Muscle layer of duodenum (tissue), 2 donors: Measurements from ENCODE around the gene CIB4.
"Not testable (repeated sequence)": the region's sequence is repeated elsewhere in the genome, so short reads cannot be mapped to it uniquely, and the experiment has no call there.

Source experiments
- H3K27ac ChIP-seq: one replicate; pipeline ENCODE4 v1.7.0; 2013; ENCODE audit warnings: mild to moderate bottlenecking, low read length
- H3K27me3 ChIP-seq: one replicate; pipeline ENCODE4 v1.7.0; 2013; ENCODE audit warnings: low read depth, mild to moderate bottlenecking, control low read depth, low read length
- H3K36me3 ChIP-seq, 2 donors: one replicate each; pipeline ENCODE4 v1.7.0; 2013; ENCODE audit warnings: low read length in 2 of 2, control low read depth in 1 of 2, mild to moderate bottlenecking in 1 of 2; ENCODE audit not compliant: insufficient read depth in 2 of 2, control insufficient read depth in 1 of 2
- H3K4me1 ChIP-seq, 2 donors: one replicate each; pipeline ENCODE4 v1.7.0; 2013; ENCODE audit warnings: low read length in 2 of 2, mild to moderate bottlenecking in 2 of 2, control low read depth in 1 of 2, moderate library complexity in 1 of 2; ENCODE audit not compliant: insufficient read depth in 2 of 2, control insufficient read depth in 1 of 2
- H3K4me3 ChIP-seq, 2 donors: one replicate each; pipeline ENCODE4 v1.7.0; 2013; ENCODE audit warnings: low read length in 2 of 2, low read depth in 1 of 2, mild to moderate bottlenecking in 1 of 2
- H3K9me3 ChIP-seq, 2 donors: one replicate each; pipeline ENCODE4 v1.7.0; 2013; ENCODE audit warnings: low read length in 2 of 2, control low read depth in 1 of 2, mild to moderate bottlenecking in 1 of 2; ENCODE audit not compliant: control insufficient read depth in 1 of 2
- donor health status: healthy.

Gene CIB4

DNA sequence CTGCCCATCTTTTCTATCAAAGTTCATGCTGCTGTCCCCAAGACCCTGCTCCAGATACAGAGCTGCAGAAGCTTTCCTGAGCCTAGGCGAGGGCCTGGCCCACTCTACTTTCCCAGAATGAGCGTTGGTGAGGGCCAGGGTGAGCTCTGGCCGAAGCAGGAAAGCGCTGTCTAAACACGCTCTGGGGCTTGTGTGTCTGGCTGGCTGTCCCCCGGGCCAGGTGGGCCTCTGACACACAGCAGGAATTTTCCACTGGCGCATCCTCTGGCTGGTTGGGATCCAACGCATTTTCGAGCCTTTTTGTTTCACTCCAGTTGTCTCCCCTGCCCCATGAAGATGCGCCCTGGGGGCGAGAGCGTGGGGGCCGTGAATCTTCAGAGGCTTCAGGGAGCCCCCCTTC is 33.6 kb upstream of the CIB4 start:
- Histone ChIP-seq H3K27ac (no peak overlapping the region), H3K27me3 (no peaks in the 10 kb centered on the region), H3K9me3 (no peaks in the 10 kb centered on the region)

DNA sequence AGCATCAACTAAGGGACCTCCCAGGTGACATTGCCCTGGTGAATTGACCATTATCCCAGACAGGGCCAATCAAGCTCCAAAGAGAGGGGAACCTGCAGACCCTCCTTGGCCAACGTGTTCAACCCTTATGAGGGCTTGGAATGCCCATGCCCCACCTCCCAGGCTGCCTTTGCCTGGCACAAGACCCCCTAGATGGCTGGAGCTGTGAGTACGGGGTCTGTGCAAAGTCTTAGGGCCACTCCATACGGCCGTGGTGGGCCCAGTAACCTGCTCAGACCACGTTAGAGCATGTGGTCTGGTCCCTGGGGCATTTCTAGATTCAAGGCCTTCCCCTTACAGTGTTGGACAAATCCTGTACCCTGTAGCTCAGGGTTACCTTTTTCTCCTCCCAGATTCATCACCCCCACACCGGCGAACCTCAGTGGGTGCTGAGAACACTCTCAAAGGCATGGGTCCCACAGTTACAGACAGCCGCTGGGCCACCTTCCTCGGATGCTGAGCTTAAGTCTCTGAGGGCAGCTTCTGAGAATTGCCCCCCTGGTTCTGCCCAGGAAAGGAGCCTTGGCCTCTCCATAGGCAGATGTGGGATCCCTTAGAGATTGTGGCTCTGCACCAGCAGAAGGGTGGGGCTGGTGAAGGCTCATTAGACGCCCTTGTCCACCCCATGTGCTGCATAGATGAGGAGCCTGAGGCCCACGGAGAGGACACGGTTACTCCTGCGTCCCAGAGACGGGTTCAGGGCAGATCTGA is 33.0 kb upstream of the CIB4 start:
- Histone ChIP-seq H3K4me1 (no peaks in the 10 kb centered on the region), H3K9me3 (no peaks in the 10 kb centered on the region), H3K4me3 (no peak overlapping the region), H3K27me3 (no peaks in the 10 kb centered on the region), H3K36me3 (no peaks in the 10 kb centered on the region), H3K27ac (no peak overlapping the region)

More for the DNA sequence above, 33.6 kb upstream of the CIB4 start:
- Histone ChIP-seq H3K4me3 (no peak overlapping the region), H3K4me1 (no peaks in the 10 kb centered on the region), H3K36me3 (no peaks in the 10 kb centered on the region)

DNA sequence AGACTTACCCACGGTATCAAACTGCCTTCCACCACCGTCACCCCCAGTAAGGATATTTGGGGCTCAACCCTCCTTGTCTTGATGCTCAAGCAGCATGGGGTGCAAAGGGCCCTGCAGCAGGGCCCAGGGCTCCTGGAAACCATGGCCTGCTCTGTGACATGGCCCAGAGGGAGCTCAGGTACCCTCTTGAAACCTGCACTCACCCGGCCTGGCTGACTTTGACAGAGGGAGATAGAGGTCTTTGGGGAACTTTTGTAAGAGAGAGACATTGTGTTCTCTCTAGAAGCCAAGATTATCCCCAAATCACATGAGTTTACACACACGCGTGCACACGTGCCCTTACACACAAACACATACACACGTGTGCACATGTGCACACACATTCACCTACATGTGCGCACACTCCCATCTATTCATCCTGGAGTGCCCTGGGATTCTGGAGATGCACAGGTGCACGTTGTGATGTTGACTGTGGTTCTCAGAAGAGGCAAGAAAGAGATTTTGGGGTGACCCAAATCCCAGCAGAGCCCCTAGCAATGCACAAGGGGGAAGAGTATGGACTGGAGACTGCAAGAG is 31.7 kb upstream of the CIB4 start:
- Histone ChIP-seq H3K27ac (no peak overlapping the region), H3K9me3 (no peaks in the 10 kb centered on the region), H3K4me3 (no peak overlapping the region), H3K27me3 (no peaks in the 10 kb centered on the region), H3K4me1 (no peaks in the 10 kb centered on the region), H3K36me3 (no peaks in the 10 kb centered on the region)

DNA sequence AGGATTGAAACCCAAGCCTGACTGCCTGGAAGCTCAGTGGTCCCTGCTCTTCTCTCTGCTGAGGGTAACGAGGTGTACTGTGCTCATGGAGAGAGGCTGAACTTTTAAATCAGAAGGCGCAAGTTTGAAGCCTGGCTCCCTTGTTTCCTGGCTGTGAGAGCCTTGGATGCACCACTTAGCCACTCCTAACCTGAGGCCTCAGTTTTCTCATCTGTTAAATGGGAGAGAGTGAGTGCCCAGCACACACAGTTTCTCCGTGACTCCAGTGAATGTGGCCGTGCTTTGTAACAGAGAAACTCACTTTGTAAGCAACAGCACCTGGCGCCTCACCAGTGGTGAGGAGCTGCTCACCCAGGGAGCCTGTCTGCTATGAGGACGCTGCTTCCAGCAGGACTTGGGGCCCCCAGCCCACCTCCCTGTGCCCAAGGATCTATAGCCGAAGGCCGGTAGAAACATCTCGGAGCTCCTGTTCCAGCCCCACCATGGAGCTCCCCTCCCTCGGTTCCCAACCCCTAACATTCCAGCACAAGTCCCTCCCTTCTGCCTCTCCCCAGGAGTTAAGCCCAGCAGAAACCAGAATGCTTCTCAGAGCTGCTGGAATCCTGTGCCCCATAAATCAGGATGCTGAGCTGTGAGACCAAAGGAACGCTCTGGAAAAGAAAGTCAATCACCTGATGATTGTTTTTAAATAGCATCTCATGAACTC is 31.1 kb upstream of the CIB4 start:
- no peaks in the 10 kb centered on the region for H3K4me1 ChIP-seq
- no peak overlapping the region for H3K27ac ChIP-seq
- H3K9me3 ChIP-seq, result no peaks in the 10 kb centered on the region
- H3K4me3 ChIP-seq, result no peak overlapping the region
- no peaks in the 10 kb centered on the region for H3K36me3 ChIP-seq
- H3K27me3 ChIP-seq, result no peaks in the 10 kb centered on the region

DNA sequence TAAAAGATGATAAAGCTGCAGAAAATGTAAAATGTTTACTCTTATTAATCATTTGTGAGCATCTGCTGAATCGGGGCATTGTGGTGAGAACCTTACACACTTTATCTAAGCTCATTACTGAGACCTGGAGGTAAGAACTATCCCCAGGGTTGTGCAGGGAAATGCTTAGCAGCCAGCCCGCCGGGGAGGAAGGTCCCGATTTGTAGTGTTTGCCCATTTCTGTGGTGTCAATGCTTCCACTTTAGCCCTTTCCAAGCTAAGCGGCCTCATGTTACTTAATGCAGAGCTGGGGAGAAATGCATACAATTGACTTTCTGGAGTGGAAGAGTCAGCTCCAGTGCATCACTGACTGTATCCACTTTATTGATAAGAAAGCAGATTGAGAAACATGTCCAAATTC is 30.5 kb upstream of the CIB4 start:
- no peaks in the 10 kb centered on the region for H3K4me1 ChIP-seq
- H3K27me3 ChIP-seq, result no peaks in the 10 kb centered on the region
- H3K36me3 ChIP-seq, result no peaks in the 10 kb centered on the region
- no peaks in the 10 kb centered on the region for H3K9me3 ChIP-seq
- H3K27ac ChIP-seq, result no peak overlapping the region
- H3K4me3 ChIP-seq, result no peak overlapping the region

DNA sequence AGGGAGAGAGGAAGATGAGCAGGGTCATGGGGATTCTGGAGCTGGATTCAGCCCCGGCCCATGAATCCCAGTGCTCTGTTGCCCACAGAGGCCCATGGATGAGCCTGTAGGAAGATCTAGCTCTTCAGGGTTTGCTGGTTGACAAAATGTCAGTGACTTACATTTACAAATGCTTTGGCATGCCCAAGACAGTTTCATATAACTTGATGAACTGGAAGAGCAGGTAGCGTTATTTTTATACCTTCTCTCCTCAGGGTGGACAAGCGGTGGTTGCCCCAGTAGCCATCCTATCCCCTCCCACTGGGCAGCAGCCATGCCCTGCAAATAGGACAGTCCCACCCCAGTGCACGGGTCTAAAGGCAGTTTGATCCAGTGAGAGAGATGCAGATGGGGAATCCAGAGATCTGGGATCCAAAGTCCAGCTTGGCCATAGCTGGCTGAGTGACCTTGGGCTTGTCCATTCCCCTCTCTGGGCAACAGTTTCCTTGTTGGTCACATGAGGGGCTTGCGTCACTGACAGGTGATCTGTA is 29.8 kb upstream of the CIB4 start:
- Histone ChIP-seq H3K4me3 (no peak overlapping the region), H3K9me3 (no peaks in the 10 kb centered on the region), H3K27ac (no peak overlapping the region), H3K36me3 (no peaks in the 10 kb centered on the region), H3K4me1 (no peaks in the 10 kb centered on the region), H3K27me3 (no peaks in the 10 kb centered on the region)

DNA sequence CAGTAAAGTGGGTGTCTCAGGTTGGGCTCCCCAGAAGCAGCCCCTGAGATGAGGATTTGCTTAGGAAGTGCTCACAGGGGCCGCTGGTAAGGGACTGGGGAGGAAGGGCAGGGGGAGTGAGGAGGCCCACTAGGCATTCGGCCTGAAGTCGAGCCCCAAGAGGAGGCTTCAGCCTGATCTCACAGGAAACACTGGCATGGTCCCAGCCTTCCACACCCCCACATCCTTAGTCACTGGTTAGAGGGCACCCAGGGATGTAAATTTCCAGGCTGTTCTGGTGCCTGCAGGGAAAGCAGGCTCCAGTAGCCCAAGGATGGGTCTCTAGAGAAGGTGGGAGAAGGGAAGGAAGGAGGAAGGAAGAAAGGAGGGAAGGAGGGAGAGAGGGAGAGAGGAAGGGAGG is 29.0 kb upstream of the CIB4 start:
- Histone ChIP-seq H3K36me3 (no peaks in the 10 kb centered on the region), H3K27me3 (no peaks in the 10 kb centered on the region), H3K4me3 (no peak overlapping the region), H3K27ac (no peak overlapping the region), H3K9me3 (no peaks in the 10 kb centered on the region), H3K4me1 (no peaks in the 10 kb centered on the region)

DNA sequence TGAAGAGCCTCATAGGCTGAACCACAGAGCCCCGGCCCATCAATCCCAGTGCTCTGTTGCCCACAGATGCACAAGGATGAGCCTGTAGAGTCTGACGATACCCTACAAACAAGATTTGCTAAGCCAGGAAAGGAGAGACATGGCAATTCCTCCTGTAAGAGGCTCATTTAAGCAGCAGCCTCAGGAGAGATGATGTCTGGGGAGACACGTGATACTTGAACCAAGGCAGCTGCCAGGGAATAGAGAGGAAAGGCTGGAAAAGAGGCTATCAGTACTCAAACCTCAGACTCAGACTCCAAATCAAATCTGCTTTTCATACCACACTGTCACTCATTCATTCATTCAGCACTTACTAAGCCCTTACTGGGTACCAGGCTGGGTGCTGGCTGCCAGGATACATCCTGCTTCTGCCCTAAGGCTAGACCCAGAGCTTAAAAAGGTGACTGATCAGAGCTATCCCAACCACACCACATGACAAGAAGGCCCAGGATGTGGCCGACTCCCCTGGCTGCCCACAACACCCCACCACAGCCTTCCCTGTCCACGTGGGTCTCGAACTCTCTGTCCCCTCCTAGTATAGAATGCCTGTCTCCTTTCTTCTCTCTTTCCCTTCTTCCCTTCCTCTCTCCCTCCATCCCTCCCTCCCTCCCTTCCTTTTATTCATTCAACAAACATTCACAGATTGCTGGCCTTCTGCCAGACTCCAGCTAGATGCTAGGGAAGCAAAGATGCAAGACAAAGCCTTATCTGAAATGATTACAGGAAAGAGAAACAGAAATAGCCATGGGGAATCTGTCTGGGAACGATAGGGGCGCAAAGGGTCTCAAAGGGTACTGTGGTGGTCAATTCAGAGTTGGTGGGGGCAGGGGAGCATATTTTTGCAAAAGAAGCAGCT is 27.9 kb upstream of the CIB4 start:
- no peak overlapping the region for H3K4me3 ChIP-seq
- H3K27me3 ChIP-seq, result no peaks in the 10 kb centered on the region
- no peak overlapping the region for H3K27ac ChIP-seq

DNA sequence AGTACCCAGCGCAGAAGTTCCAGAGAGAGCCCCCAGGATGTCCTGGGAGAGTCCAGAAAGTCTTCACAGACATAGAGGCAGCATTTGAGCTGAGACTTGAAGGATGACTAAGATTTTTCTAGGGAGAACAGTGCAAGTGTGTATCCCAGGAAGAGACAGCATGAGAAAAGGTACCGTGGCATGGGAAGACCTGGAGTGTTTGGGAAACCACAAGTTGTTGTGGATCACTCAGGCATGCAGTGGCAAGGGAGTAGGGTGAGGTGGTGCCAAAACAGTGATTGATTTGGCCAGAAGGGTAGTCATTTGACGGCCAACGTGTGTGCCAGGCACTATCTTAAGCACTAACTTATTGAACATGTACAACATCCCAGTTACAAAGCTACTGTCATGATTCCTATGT is 26.9 kb upstream of the CIB4 start:
- Histone ChIP-seq H3K4me3 (no peak overlapping the region), H3K4me1 (no peaks in the 10 kb centered on the region), H3K36me3 (no peaks in the 10 kb centered on the region), H3K27ac (no peak overlapping the region), H3K9me3 (no peaks in the 10 kb centered on the region), H3K27me3 (no peaks in the 10 kb centered on the region)

More for the DNA sequence above, 27.9 kb upstream of the CIB4 start:
- no peaks in the 10 kb centered on the region for H3K36me3 ChIP-seq
- H3K9me3 ChIP-seq, result no peaks in the 10 kb centered on the region
- H3K4me1 ChIP-seq, result no peaks in the 10 kb centered on the region

DNA sequence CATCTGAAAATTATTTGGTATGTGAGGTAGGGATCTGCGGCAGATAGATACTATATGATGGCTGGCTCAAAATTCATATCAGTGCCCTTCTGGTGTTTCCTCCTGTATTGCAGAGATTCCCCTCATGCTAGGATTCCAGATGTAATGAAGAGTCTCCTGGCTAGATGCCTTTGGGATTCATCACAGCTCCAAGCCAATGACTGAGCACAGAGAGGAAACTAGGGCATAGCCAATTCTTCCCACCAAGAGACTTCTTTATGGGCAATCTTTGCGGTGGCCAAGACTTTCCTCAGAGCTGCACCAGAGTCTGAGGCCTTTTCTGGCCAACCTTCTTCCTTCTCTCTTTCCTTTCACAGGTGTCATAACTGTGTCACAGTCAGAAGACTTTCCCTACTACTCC is 25.5 kb upstream of the CIB4 start:
- no peak overlapping the region for H3K4me3 ChIP-seq
- no peaks in the 10 kb centered on the region for H3K4me1 ChIP-seq
- peaks cover 0 to 2% of the 10 kb centered on the region in 2 donors for H3K9me3 ChIP-seq
- no peaks in the 10 kb centered on the region for H3K36me3 ChIP-seq
- no peaks in the 10 kb centered on the region for H3K27me3 ChIP-seq
- H3K27ac ChIP-seq, result no peak overlapping the region

DNA sequence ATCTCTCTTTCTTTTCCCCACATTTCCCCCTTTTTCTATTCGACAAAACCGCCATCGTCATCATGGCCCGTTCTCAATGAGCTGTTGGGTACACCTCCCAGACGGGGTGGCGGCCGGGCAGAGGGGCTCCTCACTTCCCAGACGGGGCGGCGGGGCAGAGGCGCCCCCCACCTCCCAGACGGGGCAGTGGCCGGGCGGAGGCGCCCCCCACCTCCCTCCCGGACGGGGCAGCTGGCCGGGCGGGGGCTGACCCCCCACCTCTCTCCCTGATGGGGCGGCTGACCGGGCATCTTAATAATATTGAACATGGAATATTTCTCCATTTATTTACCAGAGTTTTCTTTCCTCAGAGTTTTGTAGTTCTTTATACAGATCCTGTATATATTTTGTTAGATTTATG is 24.1 kb upstream of the CIB4 start:
- not testable (repeated sequence) for H3K27ac ChIP-seq, H3K36me3 ChIP-seq, H3K4me1 ChIP-seq, H3K9me3 ChIP-seq, H3K27me3 ChIP-seq, H3K4me3 ChIP-seq
